Thyroid gland (tissue), 4 donors: ENCODE measurements around the gene GTPBP1. TPM values are rescaled to one million over a fixed set of nuclear protein-coding genes. Genes with fewer than 3 reads are reported as not detected.

Source experiments
- DNase-seq, 2 donors: peaks; one replicate each; pipeline ENCODE4 v3.0.0-alpha.2; 2019
- H3K27ac ChIP-seq, 3 donors: fragments of 200-600 bp; sonication (generic); 1 replicate in 2 of 3; 2 replicates in 1 of 3; pipeline ENCODE4 v1.5.1; 2016 to 2019; ENCODE audit warnings: mild to moderate bottlenecking in 1 of 3, moderate library complexity in 1 of 3
- H3K27me3 ChIP-seq: fragments of 200-600 bp; sonication (generic); one replicate; pipeline ENCODE4 v1.5.1; 2019
- H3K36me3 ChIP-seq, 2 donors: fragments of 200-600 bp; sonication (generic); one replicate each; pipeline ENCODE4 v1.5.1; 2016 to 2019
- H3K4me1 ChIP-seq, 2 donors: fragments of 200-600 bp; sonication (generic); one replicate each; pipeline ENCODE4 v1.5.1; 2017 to 2019
- H3K4me3 ChIP-seq, 3 donors: fragments of 200-600 bp; sonication (generic); replicated peaks in 1 of 3; 1 replicate in 2 of 3; 2 replicates in 1 of 3; pipeline ENCODE4 v1.5.1; 2016; ENCODE audit warnings: mild to moderate bottlenecking in 1 of 3
- H3K9me3 ChIP-seq: fragments of 200-600 bp; sonication (generic); one replicate; pipeline ENCODE4 v1.5.1; 2017
- CTCF ChIP-seq, 6 experiments: fragments of 200-600 bp in 3 of 6; fragments of 450-650 bp in 3 of 6; sonication (generic) in 3 of 6; IDR thresholded peaks; one replicate each; pipeline ENCODE4 v1.5.1; 2016 to 2019; ENCODE audit warnings: antibody characterized with exemption in 6 of 6, mild to moderate bottlenecking in 2 of 6, inconsistent platforms in 1 of 6, moderate library complexity in 1 of 6
- POLR2A ChIP-seq, 2 donors: fragments of 450-650 bp; IDR thresholded peaks; one replicate each; pipeline ENCODE4 v1.6.1; 2017; ENCODE audit warnings: antibody characterized with exemption in 2 of 2, mild to moderate bottlenecking in 2 of 2, moderate library complexity in 1 of 2
- WGBS, 2 donors: methylation state at CpG; one replicate each; pipeline ENCODE4 v1.1.5; 2017; 5-methylcytosine and 5-hydroxymethylcytosine counted together
- intact Hi-C: fragments of 100-400 bp; cut with DNase I; formaldehyde crosslinking; loops from one replicate; pipeline ENCODE4 v1.15.1; 2023
- total RNA-seq, 4 donors: library from RNA; depleted of rRNA; stranded (reverse); fragments of >200 nt; gene quantifications; one replicate each; pipeline ENCODE4 v1.2.3, GENCODE V29; 2016

GTPBP1 gene
- total RNA-seq, 4 donors from 2014 or later = 51.6 to 117 (median 69.6) TPM

GRCh38 chr22:38731703-38732161 lies 26.0 kb downstream of the GTPBP1 start:
- no peaks in the 10 kb centered on the region for H3K27me3 ChIP-seq
- H3K27ac ChIP-seq = peak overlapping the region in 2 of 3 donors; percentile 33 to 92
- peaks cover 22 to 45% of the 10 kb centered on the region in 2 donors for H3K4me1 ChIP-seq
- no peaks in the 10 kb centered on the region for H3K9me3 ChIP-seq
- no peak overlapping the region for H3K4me3 ChIP-seq
- H3K36me3 ChIP-seq = peaks cover 57 to 68% of the 10 kb centered on the region in 2 donors
- WGBS, 2 donors = 88 to 95% methylated on average over 5 to 6 of the region's 6 CpGs
- intact Hi-C loops = no loop called here
- DNase-seq = no peak
- no peak for TF ChIP-seq CTCF (IDR thresholded peaks at IDR 0.05)
- TF ChIP-seq POLR2A (IDR thresholded peaks at IDR 0.05) = no peak

- DNase-seq = peak in 1 of 2 donors; percentile 56
- Histone ChIP-seq H3K27ac (peak overlapping the region in 2 of 3 donors; percentile 85 to 92), H3K9me3 (no peaks in the 10 kb centered on the region), H3K4me1 (peaks cover 22 to 45% of the 10 kb centered on the region in 2 donors), H3K4me3 (no peak overlapping the region), H3K36me3 (peaks cover 52 to 68% of the 10 kb centered on the region in 2 donors), H3K27me3 (no peaks in the 10 kb centered on the region)
- 68 to 83% methylated on average over 13 of the region's 13 CpGs for WGBS, 2 donors
- intact Hi-C loops = no loop called here
- TF ChIP-seq CTCF (IDR thresholded peaks at IDR 0.05) (no peak), POLR2A (IDR thresholded peaks at IDR 0.05) (no peak)
Observed at GRCh38 chr22:38732251-38732815, 26.6 kb downstream of the GTPBP1 start.

GRCh38 chr22:38733329-38733723 lies 27.6 kb downstream of the GTPBP1 start:
- intact Hi-C loops = no loop called here
- H3K9me3 ChIP-seq = no peaks in the 10 kb centered on the region
- DNase-seq = no peak
- H3K4me3 ChIP-seq = no peak overlapping the region
- TF ChIP-seq POLR2A (IDR thresholded peaks at IDR 0.05) (no peak), CTCF (IDR thresholded peaks at IDR 0.05) (peak in 5 of 6 experiments; percentile 26 to 46 (median 38))
- peak overlapping the region; percentile 60 to 92 (median 85) for H3K27ac ChIP-seq
- no peaks in the 10 kb centered on the region for H3K27me3 ChIP-seq
- H3K4me1 ChIP-seq = peaks cover 22 to 45% of the 10 kb centered on the region in 2 donors
- H3K36me3 ChIP-seq = peaks cover 52 to 67% of the 10 kb centered on the region in 2 donors
- whole genome bisulfite sequencing, 2 donors = 54 to 76% methylated on average over 4 of the region's 4 CpGs

- Histone ChIP-seq H3K9me3 (no peaks in the 10 kb centered on the region), H3K27me3 (no peaks in the 10 kb centered on the region), H3K4me1 (peaks cover 22 to 45% of the 10 kb centered on the region in 2 donors), H3K4me3 (no peak overlapping the region), H3K36me3 (peaks cover 52 to 67% of the 10 kb centered on the region in 2 donors), H3K27ac (peak overlapping the region; percentile 74 to 92 (median 85))
- intact Hi-C loops = no loop called here
- DNase-seq = peak; percentile 96 to 97
- TF ChIP-seq CTCF (IDR thresholded peaks at IDR 0.05) (peak in 1 of 6 experiments; percentile 8), POLR2A (IDR thresholded peaks at IDR 0.05) (peak in 1 of 2 donors; percentile 34)
- 26 to 46% methylated on average over 7 to 8 of the region's 8 CpGs for WGBS, 2 donors
Observed at GRCh38 chr22:38733724-38734381, 28.1 kb downstream of the GTPBP1 start.
